Vagina (tissue), 2 donors: ENCODE measurements around the gene CAV1.

Source experiments
- POLR2A ChIP-seq, 2 donors: fragments of 450-650 bp; IDR thresholded peaks; one replicate each; pipeline ENCODE4 v1.6.1; 2017; ENCODE audit warnings: antibody characterized with exemption in 2 of 2, mild to moderate bottlenecking in 2 of 2, moderate library complexity in 2 of 2
- TF ChIP-seq, protein P1 (sequence below), 3 experiments: fragments of 450-650 bp in 2 of 3; fragments of 200-600 bp in 1 of 3; sonication (generic) in 1 of 3; IDR thresholded peaks; one replicate each; pipeline ENCODE4 v1.5.1; 2017 to 2019; ENCODE audit warnings: antibody characterized with exemption in 3 of 3, mild to moderate bottlenecking in 2 of 3, moderate library complexity in 2 of 3

DNA sequence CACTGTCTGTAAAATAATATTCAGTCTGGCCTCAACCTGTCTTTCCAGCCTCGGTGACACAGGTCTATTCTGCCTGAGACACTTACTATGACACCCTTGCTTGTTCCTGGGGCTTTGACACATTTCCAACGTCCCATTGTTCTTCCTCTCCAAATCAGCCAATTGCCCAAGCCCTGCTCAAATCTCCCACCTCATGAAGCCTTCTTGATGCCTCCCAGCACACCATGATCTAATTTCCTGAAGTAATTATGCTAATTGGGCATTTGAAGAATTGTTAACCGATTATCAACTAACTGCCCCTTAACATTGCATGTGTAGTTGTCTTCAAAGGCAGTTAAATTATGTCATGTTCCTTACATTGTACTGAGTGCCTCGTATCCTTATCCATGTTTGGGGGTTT lies 33.1 kb downstream of the CAV1 start:
- TF ChIP-seq, protein P1, sequence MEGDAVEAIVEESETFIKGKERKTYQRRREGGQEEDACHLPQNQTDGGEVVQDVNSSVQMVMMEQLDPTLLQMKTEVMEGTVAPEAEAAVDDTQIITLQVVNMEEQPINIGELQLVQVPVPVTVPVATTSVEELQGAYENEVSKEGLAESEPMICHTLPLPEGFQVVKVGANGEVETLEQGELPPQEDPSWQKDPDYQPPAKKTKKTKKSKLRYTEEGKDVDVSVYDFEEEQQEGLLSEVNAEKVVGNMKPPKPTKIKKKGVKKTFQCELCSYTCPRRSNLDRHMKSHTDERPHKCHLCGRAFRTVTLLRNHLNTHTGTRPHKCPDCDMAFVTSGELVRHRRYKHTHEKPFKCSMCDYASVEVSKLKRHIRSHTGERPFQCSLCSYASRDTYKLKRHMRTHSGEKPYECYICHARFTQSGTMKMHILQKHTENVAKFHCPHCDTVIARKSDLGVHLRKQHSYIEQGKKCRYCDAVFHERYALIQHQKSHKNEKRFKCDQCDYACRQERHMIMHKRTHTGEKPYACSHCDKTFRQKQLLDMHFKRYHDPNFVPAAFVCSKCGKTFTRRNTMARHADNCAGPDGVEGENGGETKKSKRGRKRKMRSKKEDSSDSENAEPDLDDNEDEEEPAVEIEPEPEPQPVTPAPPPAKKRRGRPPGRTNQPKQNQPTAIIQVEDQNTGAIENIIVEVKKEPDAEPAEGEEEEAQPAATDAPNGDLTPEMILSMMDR (IDR thresholded peaks at IDR 0.05): no peak
- TF ChIP-seq POLR2A (IDR thresholded peaks at IDR 0.05): no peak
